ENCODE measurements around the gene HKDC1. TPM values are rescaled to one million over a fixed set of nuclear protein-coding genes. Genes with fewer than 3 reads are reported as not detected.
"Not testable (repeated sequence)": the region's sequence is repeated elsewhere in the genome, so short reads cannot be mapped to it uniquely, and the experiment has no call there.

HKDC1 gene, protein sequence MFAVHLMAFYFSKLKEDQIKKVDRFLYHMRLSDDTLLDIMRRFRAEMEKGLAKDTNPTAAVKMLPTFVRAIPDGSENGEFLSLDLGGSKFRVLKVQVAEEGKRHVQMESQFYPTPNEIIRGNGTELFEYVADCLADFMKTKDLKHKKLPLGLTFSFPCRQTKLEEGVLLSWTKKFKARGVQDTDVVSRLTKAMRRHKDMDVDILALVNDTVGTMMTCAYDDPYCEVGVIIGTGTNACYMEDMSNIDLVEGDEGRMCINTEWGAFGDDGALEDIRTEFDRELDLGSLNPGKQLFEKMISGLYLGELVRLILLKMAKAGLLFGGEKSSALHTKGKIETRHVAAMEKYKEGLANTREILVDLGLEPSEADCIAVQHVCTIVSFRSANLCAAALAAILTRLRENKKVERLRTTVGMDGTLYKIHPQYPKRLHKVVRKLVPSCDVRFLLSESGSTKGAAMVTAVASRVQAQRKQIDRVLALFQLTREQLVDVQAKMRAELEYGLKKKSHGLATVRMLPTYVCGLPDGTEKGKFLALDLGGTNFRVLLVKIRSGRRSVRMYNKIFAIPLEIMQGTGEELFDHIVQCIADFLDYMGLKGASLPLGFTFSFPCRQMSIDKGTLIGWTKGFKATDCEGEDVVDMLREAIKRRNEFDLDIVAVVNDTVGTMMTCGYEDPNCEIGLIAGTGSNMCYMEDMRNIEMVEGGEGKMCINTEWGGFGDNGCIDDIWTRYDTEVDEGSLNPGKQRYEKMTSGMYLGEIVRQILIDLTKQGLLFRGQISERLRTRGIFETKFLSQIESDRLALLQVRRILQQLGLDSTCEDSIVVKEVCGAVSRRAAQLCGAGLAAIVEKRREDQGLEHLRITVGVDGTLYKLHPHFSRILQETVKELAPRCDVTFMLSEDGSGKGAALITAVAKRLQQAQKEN
- 0.15 TPM for polyA plus RNA-seq (2013, experiment 1 of 2)
- polyA plus RNA-seq (2013, experiment 2 of 2), result 0.25 TPM

GRCh38 chr10:69220041-69220451 lies at the start of gene HKDC1:
TSS of gene HKDC1 (plus strand) at chr10:69220332. CDS start at chr10:69220436, 104 bp downstream.
- Histone ChIP-seq H3K36me3 (ENCODE audit: insufficient read depth, low read length) (no peaks in the 10 kb centered on the region), H3K27ac (ENCODE audit: low read depth, low read length) (no peak within 1 kb of the TSS), H3K9ac (ENCODE audit: low read depth, low read length) (no peak within 1 kb of the TSS), H3K4me3 (ENCODE audit: low read length) (no peak within 1 kb of the TSS), H3K4me1 (ENCODE audit: insufficient read depth, low read length) (peaks cover 4% of the 10 kb centered on the region), H3K9me3 (ENCODE audit: insufficient read depth, low read depth, low read length) (no peaks in the 10 kb centered on the region), H3K27me3 (ENCODE audit: insufficient read depth, low read length) (no peaks in the 10 kb centered on the region)
- WGBS, result 88% methylated on average over 8 of the region's 8 CpGs

DNA sequence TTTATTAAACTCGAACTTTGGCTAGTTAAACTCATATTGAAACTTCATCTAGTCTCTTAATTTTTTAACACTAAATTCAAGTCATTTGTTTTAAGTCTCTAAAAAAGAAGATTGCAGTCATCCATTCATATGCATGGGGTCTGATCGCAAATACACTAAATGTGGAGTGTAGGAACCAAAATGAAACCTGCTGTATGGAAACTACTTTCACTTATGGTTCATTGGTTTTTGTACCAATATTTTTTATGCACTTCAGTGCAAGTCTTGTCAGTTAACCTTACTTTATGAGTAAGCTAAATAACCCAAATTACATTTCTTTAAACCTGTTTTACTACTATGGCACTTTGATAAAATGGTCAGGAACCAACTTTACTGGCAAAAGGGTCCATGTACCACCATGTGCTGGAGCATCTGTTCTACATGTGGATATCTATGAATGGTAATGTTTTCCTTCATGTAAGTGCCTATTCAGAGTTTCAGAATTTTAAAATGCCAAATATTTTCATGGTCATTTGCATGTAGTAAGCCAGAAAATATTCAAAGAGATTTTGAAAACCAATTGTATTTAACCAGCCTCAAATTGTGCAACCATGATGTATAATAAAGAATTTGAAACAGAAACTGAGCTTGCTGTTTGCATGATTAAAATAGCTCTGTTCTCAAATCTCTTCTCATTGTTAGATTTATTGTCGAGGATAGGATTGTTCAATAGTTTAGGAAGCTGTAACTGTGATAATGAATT lies 47.7 kb upstream of the HKDC1 start:
- Histone ChIP-seq H3K9ac (ENCODE audit: low read depth, low read length) (no peak overlapping the region), H3K27ac (ENCODE audit: low read depth, low read length) (no peak overlapping the region), H3K27me3 (ENCODE audit: insufficient read depth, low read length) (no peaks in the 10 kb centered on the region), H3K36me3 (ENCODE audit: insufficient read depth, low read length) (peaks cover 40% of the 10 kb centered on the region), H3K4me1 (ENCODE audit: insufficient read depth, low read length) (no peaks in the 10 kb centered on the region), H3K4me3 (ENCODE audit: low read length) (no peak overlapping the region), H3K9me3 (ENCODE audit: insufficient read depth, low read depth, low read length) (no peaks in the 10 kb centered on the region)
- 76% methylated on average over 3 of the region's 3 CpGs for whole genome bisulfite sequencing

DNA sequence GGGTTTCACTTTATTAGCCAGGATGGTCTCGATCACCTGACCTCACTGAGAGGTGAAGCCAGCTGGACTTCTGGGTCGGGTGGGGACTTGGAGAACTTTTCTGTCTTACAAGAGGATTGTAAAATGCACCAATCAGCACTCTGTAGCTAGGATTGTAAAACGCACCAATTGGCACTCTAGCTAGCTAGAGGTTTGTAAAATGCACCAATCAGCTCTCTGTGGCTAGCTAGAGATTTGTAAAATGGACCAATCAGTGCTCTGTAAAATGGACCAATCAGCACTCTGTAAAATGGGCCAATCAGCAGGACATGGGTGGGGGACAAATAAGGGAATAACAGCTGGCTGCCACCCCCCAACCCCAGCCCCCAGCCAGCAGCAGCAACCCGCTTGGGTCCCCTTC lies 44.8 kb upstream of the HKDC1 start:
- H3K36me3 ChIP-seq (ENCODE audit: insufficient read depth, low read length), result peaks cover 22% of the 10 kb centered on the region
- not testable (repeated sequence) for H3K4me3 ChIP-seq (ENCODE audit: low read length); H3K4me1 ChIP-seq (ENCODE audit: insufficient read depth, low read length); H3K27ac ChIP-seq (ENCODE audit: low read depth, low read length); H3K27me3 ChIP-seq (ENCODE audit: insufficient read depth, low read length); H3K9ac ChIP-seq (ENCODE audit: low read depth, low read length); H3K9me3 ChIP-seq (ENCODE audit: insufficient read depth, low read depth, low read length)
- WGBS, result 90% methylated on average over 4 of the region's 4 CpGs

DNA sequence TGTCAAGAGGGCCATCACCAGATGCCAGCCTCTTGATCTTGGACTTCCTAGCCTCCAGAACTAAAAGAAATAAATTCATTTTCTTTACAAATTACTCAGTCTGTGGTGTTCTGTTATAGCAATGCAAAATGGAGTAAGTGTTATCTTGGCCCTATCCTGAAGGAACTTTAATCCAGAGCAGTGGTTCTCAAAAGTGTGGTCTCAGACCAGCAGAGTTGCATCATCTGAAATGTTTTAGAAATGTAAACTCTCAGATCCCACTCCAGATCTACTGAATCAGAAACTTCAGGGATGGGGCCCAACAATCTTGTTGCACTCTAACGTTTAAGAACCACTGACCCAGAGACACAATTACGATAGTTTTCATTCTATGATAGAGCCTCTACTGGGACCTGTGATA lies 43.3 kb upstream of the HKDC1 start:
- H3K36me3 ChIP-seq (ENCODE audit: insufficient read depth, low read length), result peaks cover 7% of the 10 kb centered on the region
- H3K9me3 ChIP-seq (ENCODE audit: insufficient read depth, low read depth, low read length), result no peaks in the 10 kb centered on the region
- H3K27ac ChIP-seq (ENCODE audit: low read depth, low read length), result no peak overlapping the region
- peaks cover 6% of the 10 kb centered on the region for H3K4me1 ChIP-seq (ENCODE audit: insufficient read depth, low read length)
- H3K9ac ChIP-seq (ENCODE audit: low read depth, low read length), result no peak overlapping the region
- H3K4me3 ChIP-seq (ENCODE audit: low read length), result no peak overlapping the region
- no peaks in the 10 kb centered on the region for H3K27me3 ChIP-seq (ENCODE audit: insufficient read depth, low read length)
- WGBS, result 92% methylated on average over 2 of the region's 2 CpGs

GRCh38 chr10:69179089-69179742 lies 40.9 kb upstream of the HKDC1 start:
- WGBS, result 49% methylated on average over 21 of the region's 21 CpGs
- Histone ChIP-seq H3K9ac (ENCODE audit: low read depth, low read length) (peak overlapping the region; percentile 94), H3K27ac (ENCODE audit: low read depth, low read length) (peak overlapping the region; percentile 96), H3K4me3 (ENCODE audit: low read length) (peak overlapping the region; percentile 92), H3K4me1 (ENCODE audit: insufficient read depth, low read length) (peaks cover 6% of the 10 kb centered on the region), H3K36me3 (ENCODE audit: insufficient read depth, low read length) (peaks cover 9% of the 10 kb centered on the region), H3K27me3 (ENCODE audit: insufficient read depth, low read length) (no peaks in the 10 kb centered on the region), H3K9me3 (ENCODE audit: insufficient read depth, low read depth, low read length) (no peaks in the 10 kb centered on the region)

- Histone ChIP-seq H3K4me3 (ENCODE audit: low read length) (peak within 1 kb of the TSS; percentile 92), H3K4me1 (ENCODE audit: insufficient read depth, low read length) (peaks cover 6% of the 10 kb centered on the region), H3K27ac (ENCODE audit: low read depth, low read length) (peak within 1 kb of the TSS; percentile 96), H3K9me3 (ENCODE audit: insufficient read depth, low read depth, low read length) (no peaks in the 10 kb centered on the region), H3K9ac (ENCODE audit: low read depth, low read length) (peak within 1 kb of the TSS; percentile 94), H3K36me3 (ENCODE audit: insufficient read depth, low read length) (peaks cover 9% of the 10 kb centered on the region), H3K27me3 (ENCODE audit: insufficient read depth, low read length) (no peaks in the 10 kb centered on the region)
- WGBS, result under 1% methylated on average over 44 of the region's 44 CpGs
Measured at GRCh38 chr10:69179743-69180524, 40.2 kb upstream of the HKDC1 start, which contains the start of gene SUPV3L1. TSS of gene SUPV3L1 (plus strand) at chr10:69180234. CDS start at chr10:69180292, 58 bp downstream.

- 5% methylated on average over 29 of the region's 29 CpGs for WGBS
- Histone ChIP-seq H3K9ac (ENCODE audit: low read depth, low read length) (peak overlapping the region; percentile 94), H3K27me3 (ENCODE audit: insufficient read depth, low read length) (no peaks in the 10 kb centered on the region), H3K36me3 (ENCODE audit: insufficient read depth, low read length) (peaks cover 10% of the 10 kb centered on the region), H3K4me3 (ENCODE audit: low read length) (peak overlapping the region; percentile 92), H3K4me1 (ENCODE audit: insufficient read depth, low read length) (peaks cover 6% of the 10 kb centered on the region), H3K27ac (ENCODE audit: low read depth, low read length) (peak overlapping the region; percentile 96), H3K9me3 (ENCODE audit: insufficient read depth, low read depth, low read length) (no peaks in the 10 kb centered on the region)
Measured at GRCh38 chr10:69180525-69181204, 39.5 kb upstream of the HKDC1 start.

- no peaks in the 10 kb centered on the region for H3K27me3 ChIP-seq (ENCODE audit: insufficient read depth, low read length)
- no peak overlapping the region for H3K27ac ChIP-seq (ENCODE audit: low read depth, low read length)
- H3K9me3 ChIP-seq (ENCODE audit: insufficient read depth, low read depth, low read length), result no peaks in the 10 kb centered on the region
- 94% methylated on average over 1 of the region's 1 CpG for WGBS
- H3K9ac ChIP-seq (ENCODE audit: low read depth, low read length), result peak overlapping the region; percentile 94; the same call in 1 of the 2 replicates
- peak overlapping the region; percentile 92 for H3K4me3 ChIP-seq (ENCODE audit: low read length)
- H3K4me1 ChIP-seq (ENCODE audit: insufficient read depth, low read length), result peaks cover 6% of the 10 kb centered on the region
- peaks cover 17% of the 10 kb centered on the region for H3K36me3 ChIP-seq (ENCODE audit: insufficient read depth, low read length)
Measured at GRCh38 chr10:69181433-69181832, 38.7 kb upstream of the HKDC1 start.

DNA sequence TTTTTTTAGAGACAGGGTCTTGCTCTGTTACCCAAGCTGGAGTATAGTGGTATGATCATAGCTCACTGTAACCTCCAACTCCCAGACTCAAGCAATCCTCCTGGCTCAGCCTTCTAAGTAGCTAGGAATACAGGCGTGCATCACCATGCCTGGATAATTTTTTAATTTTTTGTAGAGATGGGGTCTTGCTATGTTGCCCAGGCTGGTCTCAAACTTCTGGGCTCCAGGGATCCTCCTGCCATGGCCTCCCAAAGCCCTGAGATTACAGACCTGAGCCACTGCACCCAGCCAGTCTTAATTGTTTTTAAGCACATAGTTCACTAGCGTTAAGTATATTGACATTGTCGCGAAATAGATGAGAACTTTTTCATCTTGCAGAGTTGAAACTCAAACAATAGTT lies 38.1 kb upstream of the HKDC1 start:
- WGBS, result 97% methylated on average over 4 of the region's 4 CpGs
- H3K4me3 ChIP-seq (ENCODE audit: low read length), result no peak overlapping the region
- H3K9ac ChIP-seq (ENCODE audit: low read depth, low read length), result no peak overlapping the region

More for the DNA sequence above, 38.1 kb upstream of the HKDC1 start:
- H3K9me3 ChIP-seq (ENCODE audit: insufficient read depth, low read depth, low read length), result no peaks in the 10 kb centered on the region
- no peak overlapping the region for H3K27ac ChIP-seq (ENCODE audit: low read depth, low read length)
- no peaks in the 10 kb centered on the region for H3K27me3 ChIP-seq (ENCODE audit: insufficient read depth, low read length)
- peaks cover 6% of the 10 kb centered on the region for H3K4me1 ChIP-seq (ENCODE audit: insufficient read depth, low read length)
- peaks cover 23% of the 10 kb centered on the region for H3K36me3 ChIP-seq (ENCODE audit: insufficient read depth, low read length)

Data from HUES64 (cell line).